ENCODE data around the gene STAT3.
"Not testable (repeated sequence)": the region's sequence is repeated elsewhere in the genome, so short reads cannot be mapped to it uniquely, and the experiment has no call there.

STAT3 gene

DNA sequence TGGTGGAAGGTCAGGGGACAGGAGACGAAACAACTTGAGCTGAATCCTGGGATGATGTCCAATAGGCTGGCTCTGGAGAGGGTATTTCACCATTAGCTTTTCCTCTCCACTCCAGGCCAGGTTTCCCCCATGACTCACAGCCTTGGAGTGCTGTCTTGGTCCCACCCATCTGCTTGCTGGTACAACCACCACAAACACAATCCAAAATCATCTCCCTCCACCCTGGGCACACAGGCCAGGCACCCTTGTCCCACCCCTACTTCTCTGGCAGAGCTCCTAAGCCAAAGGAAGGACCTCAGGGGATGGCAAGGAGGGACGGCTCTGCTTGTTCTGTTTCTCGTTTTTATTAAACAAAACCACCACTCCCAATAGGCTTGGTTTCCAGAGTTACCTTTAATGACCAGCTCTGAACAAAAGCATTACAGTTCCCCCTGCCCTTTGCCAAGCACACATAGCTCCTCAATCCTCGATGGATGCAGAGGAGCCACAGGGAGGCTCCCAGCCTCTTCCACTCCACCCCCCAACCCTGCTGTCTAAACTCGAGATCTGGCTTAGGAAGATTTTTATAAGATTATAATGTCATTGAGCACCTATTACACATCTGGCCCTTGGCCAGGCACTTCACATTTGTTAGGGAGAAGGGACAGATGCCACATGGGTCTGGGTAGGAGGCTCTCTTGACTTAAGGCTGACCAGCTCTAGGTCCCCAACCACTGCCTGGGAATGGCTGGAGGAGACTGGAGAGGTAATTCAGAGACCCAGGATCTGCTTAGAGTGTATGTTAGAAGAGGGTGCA is 21.5 kb upstream of the STAT3 start:
- no peak for DNase-seq (ENCODE audit: low read depth in 2 of 2)

DNA sequence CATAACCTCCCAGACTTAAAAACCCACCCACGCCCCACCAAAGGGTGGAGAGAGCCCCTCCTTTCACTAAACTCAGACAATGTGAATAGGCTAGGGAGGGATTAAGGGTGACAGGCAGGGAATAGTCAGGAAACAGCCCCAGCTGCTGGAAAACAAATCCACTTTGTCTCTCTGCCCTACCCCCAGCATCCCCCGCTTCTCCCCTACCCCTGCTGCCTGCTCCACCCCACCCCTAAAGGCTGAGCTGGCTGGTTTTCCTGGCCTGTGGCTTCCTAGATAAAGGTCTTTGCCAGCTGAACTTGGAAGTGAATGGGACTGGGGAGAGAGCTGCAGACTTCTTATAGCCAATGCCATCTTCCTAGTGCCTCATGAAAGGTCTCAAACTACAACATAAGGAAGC is 19.8 kb upstream of the STAT3 start:
- no peak for DNase-seq (ENCODE audit: low read depth in 2 of 2)

GRCh38 chr17:42407289-42407836 is 19.1 kb upstream of the STAT3 start:
- DNase-seq (ENCODE audit: low read depth in 2 of 2), result peak; percentile 32 to 36

GRCh38 chr17:42406615-42407288 is 18.5 kb upstream of the STAT3 start:
- no peak for DNase-seq (ENCODE audit: low read depth in 2 of 2)

GRCh38 chr17:42405963-42406495 is 17.8 kb upstream of the STAT3 start:
- DNase-seq (ENCODE audit: low read depth in 2 of 2), result peak; percentile 67 to 76

GRCh38 chr17:42405076-42405475 is 16.8 kb upstream of the STAT3 start:
- DNase-seq (ENCODE audit: low read depth in 2 of 2), result no peak

DNA sequence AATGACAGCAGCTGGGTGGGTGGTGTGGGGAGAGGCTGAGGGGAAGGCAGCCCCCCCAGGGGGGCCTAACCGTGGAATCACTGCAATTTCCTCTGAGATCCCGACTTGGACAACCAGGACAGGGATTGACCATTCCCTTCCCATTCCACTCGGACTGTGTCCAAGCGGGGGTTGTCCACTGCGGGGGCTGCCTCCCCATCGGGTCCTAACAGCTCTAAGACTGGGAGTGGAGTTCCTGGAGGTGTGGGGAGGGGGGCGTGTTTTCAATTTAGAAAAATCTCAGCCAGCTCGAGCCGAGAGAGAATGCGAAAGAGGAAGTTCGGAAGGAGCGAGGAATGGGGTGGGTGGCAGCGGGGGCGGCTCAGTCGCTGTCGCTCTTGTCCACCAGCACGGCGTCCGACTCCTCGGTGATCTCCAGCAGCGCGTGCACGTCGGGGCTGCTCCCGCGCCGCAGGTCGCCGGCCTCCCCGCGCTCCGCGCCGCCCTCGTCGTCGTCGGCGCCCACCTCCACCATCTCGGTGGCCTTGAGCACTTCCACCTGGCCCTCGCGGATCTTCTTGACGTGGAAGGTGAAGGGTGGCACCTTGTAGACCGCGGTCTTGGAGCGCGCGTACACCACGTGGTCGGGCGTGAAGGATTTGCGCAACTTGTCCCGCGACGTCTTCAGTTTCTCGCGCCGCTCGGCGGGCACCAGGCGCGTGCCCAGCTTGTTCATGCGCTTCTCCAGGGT is 16.2 kb upstream of the STAT3 start:
- no peak for DNase-seq (ENCODE audit: low read depth in 2 of 2)

DNA sequence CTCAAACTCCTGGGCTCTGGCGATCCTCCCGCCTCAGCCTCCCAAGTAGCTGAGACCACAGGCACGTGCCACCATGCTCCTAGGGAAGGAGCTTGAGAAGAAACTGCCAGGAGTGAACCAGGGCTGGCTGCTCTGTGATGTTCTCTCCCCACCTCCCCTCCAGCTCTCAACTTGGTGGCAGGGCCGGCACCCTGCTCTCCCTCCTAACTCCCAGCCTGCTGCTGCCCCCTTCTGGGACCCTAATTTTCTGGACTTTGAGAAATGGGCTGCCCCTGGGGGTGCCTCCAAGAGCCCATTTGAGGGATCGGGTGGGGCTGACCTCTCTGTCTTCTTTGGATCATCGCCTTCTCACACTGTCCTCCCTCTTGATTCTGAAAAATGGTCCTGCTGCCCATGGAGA is 14.9 kb upstream of the STAT3 start:
- DNase-seq (ENCODE audit: low read depth in 2 of 2), result peak; percentile 41 to 46

DNA sequence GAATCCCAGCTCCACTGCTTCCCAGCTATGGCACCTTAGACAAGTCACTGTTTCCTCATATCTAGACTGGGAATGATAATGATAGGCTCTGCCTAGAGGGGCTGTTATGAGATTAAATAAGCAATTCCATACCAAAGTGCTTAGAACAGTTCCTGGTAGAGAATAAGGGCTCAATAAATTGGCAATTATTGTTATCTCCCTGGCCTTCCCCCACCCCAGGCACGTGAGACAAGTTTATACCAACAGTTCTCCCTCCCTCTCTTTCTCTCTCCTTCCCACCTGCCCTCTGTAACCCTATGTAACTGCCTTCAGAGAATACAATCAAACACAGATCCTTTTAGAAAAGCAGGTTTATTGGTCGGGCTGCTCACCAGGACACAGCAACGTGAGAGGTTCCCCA is 13.9 kb upstream of the STAT3 start:
- DNase-seq (ENCODE audit: low read depth in 2 of 2), result no peak

DNA sequence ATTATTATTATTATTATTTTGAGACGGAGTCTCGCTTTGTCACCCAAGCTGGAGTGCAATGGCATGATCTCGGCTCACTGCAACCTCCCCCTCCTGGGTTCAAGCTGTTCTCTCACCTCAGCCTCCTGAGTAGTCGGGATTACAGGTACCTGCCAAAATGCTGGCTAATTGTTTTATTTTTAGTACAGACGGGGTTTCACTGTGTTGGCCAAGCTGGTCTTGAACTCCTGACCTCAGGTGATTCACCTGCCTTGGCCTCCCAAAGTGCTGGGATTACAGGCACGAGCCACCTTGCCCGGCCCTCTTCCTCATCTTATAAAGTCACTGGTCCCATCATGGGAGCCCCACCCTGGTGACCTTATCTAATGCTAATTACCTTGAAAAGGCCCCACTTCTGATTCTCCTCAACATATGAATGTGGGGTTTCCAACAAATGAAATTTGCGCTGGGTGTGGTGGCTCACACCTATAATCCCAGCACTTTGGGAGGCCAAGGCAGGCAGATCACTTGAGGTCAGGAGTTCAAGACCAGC is 12.7 kb upstream of the STAT3 start:
- not testable (repeated sequence) for DNase-seq (ENCODE audit: low read depth in 2 of 2)

DNA sequence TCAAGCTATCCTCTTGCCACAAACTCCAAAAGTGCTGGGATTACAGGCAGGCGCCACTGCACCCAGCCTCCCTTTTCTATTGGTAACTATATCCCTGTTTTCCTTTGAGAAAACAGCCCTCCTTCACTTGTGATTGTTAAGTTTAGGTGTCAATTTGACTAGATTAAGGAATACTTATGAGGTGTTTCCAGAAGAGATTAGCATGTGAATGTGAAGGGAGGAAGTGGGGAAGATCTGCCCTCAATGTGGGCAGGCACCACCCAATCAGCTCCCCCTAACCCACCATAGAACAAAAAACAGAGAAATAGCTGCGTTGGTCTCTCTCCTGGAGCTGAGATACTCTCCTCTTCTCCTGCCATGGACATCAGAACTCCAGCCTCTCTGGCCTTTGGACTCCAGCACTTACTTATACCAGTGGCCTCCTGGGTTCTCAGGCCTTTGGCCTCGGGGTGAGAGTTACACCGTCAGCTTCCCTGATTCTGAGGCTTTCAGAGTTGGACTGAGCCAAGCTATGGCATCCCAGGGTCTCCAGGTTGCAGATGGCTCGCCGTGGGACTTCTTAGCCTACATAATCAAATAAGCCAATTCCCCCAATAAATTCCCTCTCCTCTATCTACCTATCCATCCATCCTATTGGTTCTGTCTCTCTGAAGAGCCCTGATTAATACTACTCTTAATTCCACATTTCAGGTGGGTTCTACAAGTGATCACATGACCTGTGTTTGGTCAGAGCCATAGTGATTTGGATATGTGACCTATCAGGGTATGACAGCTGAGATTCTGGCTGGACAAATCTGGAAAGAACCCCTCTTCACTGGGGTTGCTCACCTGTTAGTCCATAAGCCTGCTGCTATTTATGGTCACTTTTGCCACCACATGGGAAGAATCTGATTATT is 12.0 kb upstream of the STAT3 start:
- no peak for DNase-seq (ENCODE audit: low read depth in 2 of 2)

DNA sequence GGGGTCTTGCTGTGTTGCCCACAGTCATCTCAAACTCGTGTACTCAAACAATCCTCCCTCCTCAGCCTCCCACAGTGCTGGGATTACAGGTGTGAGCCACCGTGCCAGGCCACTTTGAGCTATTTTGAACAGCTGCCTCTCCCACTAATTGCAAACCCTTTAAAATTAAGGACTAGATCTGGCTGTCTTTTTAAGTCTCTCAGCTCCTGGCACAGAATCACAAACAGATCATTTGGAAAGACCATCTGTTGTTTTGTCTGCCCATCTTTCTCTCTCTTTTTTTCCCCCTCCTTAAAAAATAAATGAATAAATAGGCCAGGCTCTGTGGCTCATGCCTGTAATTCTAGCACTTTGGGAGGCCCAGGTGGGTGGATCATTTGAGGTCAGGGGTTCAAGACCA is 10.9 kb upstream of the STAT3 start:
- no peak for DNase-seq (ENCODE audit: low read depth in 2 of 2)

- DNase-seq (ENCODE audit: low read depth in 2 of 2), result not testable (repeated sequence)
Measured at GRCh38 chr17:42395601-42396000, 7.4 kb upstream of the STAT3 start.

- no peak for DNase-seq (ENCODE audit: low read depth in 2 of 2)
Measured at GRCh38 chr17:42394838-42395237, 6.6 kb upstream of the STAT3 start.

- DNase-seq (ENCODE audit: low read depth in 2 of 2), result no peak
Measured at GRCh38 chr17:42392692-42393415, 4.6 kb upstream of the STAT3 start.

- DNase-seq (ENCODE audit: low read depth in 2 of 2), result not testable (repeated sequence)
Measured at GRCh38 chr17:42391439-42391838, 3.2 kb upstream of the STAT3 start.

GRCh38 chr17:42389899-42390298 is 1.7 kb upstream of the STAT3 start:
- no peak for DNase-seq (ENCODE audit: low read depth in 2 of 2)

DNA sequence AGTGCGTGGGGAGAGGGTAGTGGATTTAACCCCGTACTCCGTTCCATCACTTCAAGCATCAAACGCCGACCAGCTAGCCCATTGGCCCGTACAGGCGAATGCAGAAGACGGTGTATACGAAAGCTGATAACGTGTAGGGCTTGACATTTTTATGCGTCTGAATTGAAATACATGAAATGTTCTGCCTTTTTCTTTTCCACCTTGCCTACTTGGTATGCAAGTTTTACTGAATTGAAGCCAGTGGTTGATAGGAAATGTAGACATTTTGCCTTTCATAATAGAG is 834 bp upstream of the STAT3 start:
- DNase-seq (ENCODE audit: low read depth in 2 of 2), result peak; percentile 63 to 74

DNA sequence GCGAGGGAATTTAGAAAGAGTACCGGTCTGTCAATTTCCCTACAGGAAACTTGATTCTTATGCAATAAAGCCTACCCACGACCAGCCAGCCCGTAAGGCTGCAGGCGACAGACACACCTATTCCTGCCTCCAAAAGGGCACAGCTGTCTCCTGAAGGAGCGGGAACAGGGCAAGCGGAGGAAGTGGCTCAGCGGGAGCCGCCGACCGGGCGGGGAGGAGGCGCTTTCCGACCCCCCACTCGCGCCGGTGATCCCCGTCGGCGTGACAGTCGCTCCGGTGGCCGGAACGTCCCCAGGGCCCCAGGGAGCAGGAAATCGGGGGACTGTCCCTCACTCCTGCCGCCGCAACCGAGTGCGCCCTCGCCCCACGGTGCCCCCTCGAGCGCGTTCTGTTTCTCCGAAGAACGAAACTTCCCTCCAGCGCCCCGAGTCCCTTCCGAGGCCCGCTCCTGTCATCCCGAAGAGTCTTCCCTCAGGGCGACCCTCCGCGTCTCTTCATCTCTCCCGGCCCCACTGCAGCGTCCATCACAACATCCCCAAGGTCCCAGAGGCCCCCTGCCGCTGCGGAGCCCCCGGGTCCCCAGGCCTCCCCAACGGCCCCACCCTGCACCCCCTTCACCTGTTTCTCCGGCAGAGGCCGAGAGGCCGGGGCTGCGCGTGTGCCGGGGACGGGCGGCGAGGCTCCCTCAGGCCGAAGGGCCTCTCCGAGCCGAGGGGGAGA is 421 bp downstream of the STAT3 start:
- peak in 1 of 2 donors; percentile 19 for DNase-seq (ENCODE audit: low read depth in 2 of 2)
